HCT116 (cell line): ENCODE data around the gene LARP4. TPM values are rescaled to one million over a fixed set of nuclear protein-coding genes. Genes with fewer than 3 reads are reported as not detected.

Experiments
- ATAC-seq: fragments of 200-7000 bp; cut with Tn5 transposase; 2 replicates; pipeline ENCODE4 v1.9.1; 2020; ENCODE audit warnings: mild to moderate bottlenecking, moderate library complexity
- BruUV-seq: library from RNA; stranded (reverse); fragments of 400-500 nt; replicated peaks from 2 replicates; lab custom pipeline; 2021; lab: Mats Ljungman, UMichigan
- CTCF ChIA-PET: fragments of 300-600 bp; sonication (Branson Sonifier 250); formaldehyde crosslinking; loops from one replicate; lab custom pipeline; 2021; ENCODE audit warnings: antibody characterized with exemption; lab: Charles Lee
- POLR2A ChIA-PET: fragments of 300-600, 350-600 bp; sonication (Branson Sonifier 250); formaldehyde crosslinking; loops from one replicate; lab custom pipeline; 2021; ENCODE audit warnings: antibody characterized with exemption; lab: Charles Lee
- RAD21 ChIA-PET, 2 experiments: fragments of 300-600 bp; sonication (Branson Sonifier 250); formaldehyde crosslinking; loops; one replicate each; lab custom pipeline; 2023; ENCODE audit warnings: low total read pairs in 2 of 2; ENCODE audit not compliant: uncharacterized antibody in 2 of 2, unreplicated experiment in 2 of 2, low non-redundant PET in 1 of 2; lab: Charles Lee
- DNase-seq: peaks from one replicate; pipeline ENCODE4 v3.0.0-alpha.2; 2010; ENCODE audit warnings: low read depth, low spot score
- H2AFZ ChIP-seq: fragments of 200-600 bp; shearing (Covaris generic), sonication (generic); 2 replicates; pipeline ENCODE4 v1.6.1; 2017; ENCODE audit warnings: low read depth, mixed run types, mixed read lengths, antibody characterized with exemption, low read length; ENCODE audit not compliant: poor library complexity, severe bottlenecking
- H3K27ac ChIP-seq: 2 replicates; pipeline ENCODE4 v1.5.1; 2012; ENCODE audit warnings: low read depth, low read length
- H3K27me3 ChIP-seq: fragments of 200-600 bp; sonication (generic); 2 replicates; pipeline ENCODE4 v1.6.1; 2016; ENCODE audit warnings: mixed run types, low read length, mixed read lengths; ENCODE audit not compliant: insufficient read depth
- H3K36me3 ChIP-seq, 2 experiments: fragments of 200-500 bp in 1 of 2; fragments of 200-600 bp in 1 of 2; sonication (Bioruptor generic) in 1 of 2; sonication (generic) in 1 of 2; 2 replicates each; pipeline versions ENCODE4 v1.5.1 to v1.6.1; 2014 to 2016; ENCODE audit warnings: low read length in 2 of 2, inconsistent platforms in 1 of 2, mixed read lengths in 1 of 2, mixed run types in 1 of 2; ENCODE audit not compliant: insufficient read depth in 2 of 2, control insufficient read depth in 1 of 2
- H3K4me1 ChIP-seq, 2 experiments: fragments of 200-600 bp in 1 of 2; sonication (generic) in 1 of 2; 2 replicates each; pipeline versions ENCODE4 v1.5.1 to v1.6.1; 2012 to 2017; ENCODE audit warnings: low read length in 2 of 2, inconsistent platforms in 1 of 2, mild to moderate bottlenecking in 1 of 2, mixed read lengths in 1 of 2, mixed run types in 1 of 2, moderate library complexity in 1 of 2; ENCODE audit not compliant: insufficient read depth in 2 of 2, control insufficient read depth in 1 of 2
- H3K4me2 ChIP-seq: fragments of 200-600 bp; sonication (generic); 2 replicates; pipeline ENCODE4 v1.6.1; 2017; ENCODE audit warnings: mixed run types, low read length, mixed read lengths
- H3K4me3 ChIP-seq, 2 experiments: fragments of 200-600 bp in 1 of 2; sonication (generic) in 1 of 2; replicated peaks in 1 of 2; 2 replicates each; pipeline ENCODE4 v1.5.1; 2011 to 2016; ENCODE audit warnings: low read length in 2 of 2, control low read depth in 1 of 2, low read depth in 1 of 2, mild to moderate bottlenecking in 1 of 2, mixed read lengths in 1 of 2, mixed run types in 1 of 2
- H3K79me2 ChIP-seq: fragments of 200-600 bp; sonication (generic); 2 replicates; pipeline ENCODE4 v1.6.1; 2017; ENCODE audit warnings: mild to moderate bottlenecking, mixed run types, low read length, moderate library complexity, mixed read lengths; ENCODE audit not compliant: insufficient read depth
- H3K9ac ChIP-seq: fragments of 200-600 bp; sonication (generic); 2 replicates; pipeline ENCODE4 v1.6.1; 2016; ENCODE audit warnings: low read length, mixed read lengths
- H3K9me2 ChIP-seq: fragments of 200-600 bp; sonication (generic), shearing (Covaris generic); 2 replicates; pipeline ENCODE4 v1.6.1; 2017; ENCODE audit warnings: mixed run types, mild to moderate bottlenecking, moderate library complexity; ENCODE audit not compliant: insufficient read depth
- H3K9me3 ChIP-seq, 2 experiments: fragments of 200-500 bp in 1 of 2; fragments of 200-600 bp in 1 of 2; sonication (Bioruptor generic) in 1 of 2; sonication (generic) in 1 of 2; 2 replicates each; pipeline ENCODE4 v1.6.1; 2014 to 2017; ENCODE audit warnings: low read length in 2 of 2, mixed read lengths in 2 of 2, inconsistent platforms in 1 of 2, low read depth in 1 of 2, mild to moderate bottlenecking in 1 of 2, mixed run types in 1 of 2, moderate library complexity in 1 of 2; ENCODE audit not compliant: control insufficient read depth in 1 of 2, insufficient read depth in 1 of 2
- H4K20me1 ChIP-seq: fragments of 200-600 bp; sonication (generic), shearing (Covaris generic); 2 replicates; pipeline ENCODE4 v1.6.1; 2017; ENCODE audit warnings: mixed run types, mild to moderate bottlenecking, moderate library complexity; ENCODE audit not compliant: insufficient read depth
- ATF3 ChIP-seq: IDR thresholded peaks from 2 replicates; pipeline ENCODE4 v1.6.1; 2012
- CBX3 ChIP-seq: IDR thresholded peaks from 2 replicates; pipeline ENCODE4 v1.6.1; 2012; ENCODE audit warnings: low read depth
- CEBPB ChIP-seq: IDR thresholded peaks from 2 replicates; pipeline ENCODE4 v1.6.1; 2012; ENCODE audit warnings: low read depth
- CTCF ChIP-seq, 3 experiments: fragments of 200-600 bp in 1 of 3; sonication (generic) in 1 of 3; IDR thresholded peaks in 2 of 3; conservative IDR thresholded peaks in 1 of 3; 2 replicates each; pipeline ENCODE4 v1.5.1; 2012 to 2017; ENCODE audit warnings: low read depth in 2 of 3, low read length in 2 of 3, antibody characterized with exemption in 1 of 3, borderline replicate concordance in 1 of 3, control low read depth in 1 of 3, mild to moderate bottlenecking in 1 of 3, mixed read lengths in 1 of 3, mixed run types in 1 of 3, moderate library complexity in 1 of 3; ENCODE audit not compliant: insufficient read depth in 1 of 3
- ELF1 ChIP-seq: IDR thresholded peaks from 2 replicates; pipeline ENCODE4 v1.6.1; 2012; ENCODE audit warnings: low read depth, borderline replicate concordance
- EZH2 ChIP-seq: fragments of 200-600 bp; sonication (generic); IDR thresholded peaks from 2 replicates; pipeline ENCODE4 v1.6.1; 2017; ENCODE audit warnings: antibody characterized with exemption, mixed run types
- EZH2phosphoT487 ChIP-seq: fragments of 200-600 bp; IDR thresholded peaks from 2 replicates; pipeline ENCODE4 v1.6.1; 2018; ENCODE audit warnings: antibody characterized with exemption, borderline replicate concordance
- FOSL1 ChIP-seq: IDR thresholded peaks from 2 replicates; pipeline ENCODE4 v1.6.1; 2012; ENCODE audit warnings: low read depth
- JUND ChIP-seq: IDR thresholded peaks from 2 replicates; pipeline ENCODE4 v1.6.1; 2012
- MAX ChIP-seq: IDR thresholded peaks from 2 replicates; pipeline ENCODE4 v1.6.1; 2012
- POLR2AphosphoS5 ChIP-seq: IDR thresholded peaks from 2 replicates; pipeline ENCODE4 v1.6.1; 2011; ENCODE audit warnings: mild to moderate bottlenecking, low read depth, low read length, moderate library complexity
- RAD21 ChIP-seq: IDR thresholded peaks from 2 replicates; pipeline ENCODE4 v1.6.1; 2012; ENCODE audit warnings: low read depth, mild to moderate bottlenecking
- SIN3A ChIP-seq: IDR thresholded peaks from 2 replicates; pipeline ENCODE4 v1.6.1; 2012; ENCODE audit warnings: low read depth
- SP1 ChIP-seq: IDR thresholded peaks from 2 replicates; pipeline ENCODE4 v1.6.1; 2012; ENCODE audit warnings: low read depth
- SRF ChIP-seq: IDR thresholded peaks from 2 replicates; pipeline ENCODE4 v1.6.1; 2012; ENCODE audit warnings: low read depth
- YY1 ChIP-seq: IDR thresholded peaks from 2 replicates; pipeline ENCODE4 v1.6.1; 2011; ENCODE audit warnings: low read length, low read depth, moderate library complexity, mild to moderate bottlenecking; ENCODE audit not compliant: insufficient replicate concordance; ENCODE audit errors: extremely low read depth
- ZBTB33 ChIP-seq: IDR thresholded peaks from 2 replicates; pipeline ENCODE4 v1.6.1; 2011; ENCODE audit warnings: mild to moderate bottlenecking, low read length, moderate library complexity; ENCODE audit not compliant: insufficient replicate concordance; ENCODE audit errors: extremely low read depth
- ZNF274 ChIP-seq: fragments of 200-500 bp; sonication (Bioruptor generic); IDR thresholded peaks from 2 replicates; pipeline ENCODE4 v1.6.1; 2014; ENCODE audit warnings: mild to moderate bottlenecking, low read depth, low read length, inconsistent platforms
- intact Hi-C: fragments of 100-400 bp; cut with micrococcal nuclease; formaldehyde crosslinking; loops from 2 replicates; pipeline ENCODE4 v1.10.0; 2022
- total RNA-seq: library from RNA; stranded (reverse); gene quantifications from one replicate; pipeline ENCODE4 v1.2.1, GENCODE V29; 2021; ENCODE audit not compliant: unreplicated experiment

LARP4 gene
- total RNA-seq, 1 experiment from 2014 or later = 76.3 TPM

GRCh38 chr12:50467439-50467838 lies 66.8 kb downstream of the LARP4 start:
- DNase-seq = no peak
- TF ChIP-seq SRF (no peak), JUND (no peak), SP1 (no peak), SIN3A (no peak), CBX3 (no peak), CEBPB (no peak), ZNF274 (no peak), MAX (no peak), EZH2 (no peak), ZBTB33 (no peak), RAD21 (no peak), FOSL1 (no peak), CTCF (IDR thresholded peaks at IDR 0.05 in 2 of 3, conservative IDR thresholded peaks at IDR 0.05 in 1 of 3; ENCODE audit: borderline replicate concordance in 1 of 3, insufficient read depth in 1 of 3, low read depth in 2 of 3, low read length in 2 of 3) (no peak), YY1 (no peak), ELF1 (no peak), POLR2AphosphoS5 (no peak), EZH2phosphoT487 (no peak), ATF3 (no peak)
- CTCF ChIA-PET = no interaction called here

More at GRCh38 chr12:50467439-50467838, 66.8 kb downstream of the LARP4 start:
- Histone ChIP-seq H3K9ac (no peak overlapping the region), H3K27me3 (no peaks in the 10 kb centered on the region), H3K4me1 (no peaks in the 10 kb centered on the region), H3K9me3 (no peaks in the 10 kb centered on the region), H3K9me2 (no peaks in the 10 kb centered on the region), H3K4me3 (no peak overlapping the region), H3K36me3 (peaks cover 23 to 50% of the 10 kb centered on the region in 2 experiments), H3K4me2 (no peak overlapping the region), H4K20me1 (no peaks in the 10 kb centered on the region), H3K27ac (no peak overlapping the region), H3K79me2 (no peaks in the 10 kb centered on the region; the same call in 1 of the 2 replicates), H2AFZ (no peak overlapping the region)
- no peak for ATAC-seq
- intact Hi-C loops = no loop called here
- POLR2A ChIA-PET = no interaction called here
- RAD21 ChIA-PET = no interaction called here
- no TSS peak for BruUV-seq
